Measurements from ENCODE around the gene ATP4B. TPM values are rescaled to one million over a fixed set of nuclear protein-coding genes. Genes with fewer than 3 reads are reported as not detected.

The ATP4B gene
- total and polyA plus RNA-seq, 7 experiments from 2014 or later = not detected

GRCh38 chr13:113652404-113653263, 5.4 kb downstream of the ATP4B start:
- no peak overlapping the region for H3K4me3 Mint-ChIP-seq
- peaks cover 0 to 17% (median 7%) of the 10 kb centered on the region in 7 donors for H3K4me1 Mint-ChIP-seq

GRCh38 chr13:113651511-113652403, 6.2 kb downstream of the ATP4B start:
- DNase-seq (no peak), ATAC-seq (no peak)
- Mint-ChIP-seq H3K36me3 (no peaks in the 10 kb centered on the region), H3K27me3 (no peaks in the 10 kb centered on the region), H3K4me3 (no peak overlapping the region), H3K27ac (no peak overlapping the region), H3K9me3 (no peaks in the 10 kb centered on the region), H3K4me1 (peaks cover 4 to 23% (median 16%) of the 10 kb centered on the region in 7 donors)
- CTCF ChIA-PET = no interaction called here
- H3K4me1 ChIP-seq (ENCODE audit: control insufficient read depth in 2 of 2, insufficient read depth in 2 of 2, low read length in 2 of 2) = peaks cover 7 to 10% of the 10 kb centered on the region in 2 donors
- POLR2A ChIA-PET = no interaction called here
- H3K9me3 ChIP-seq (ENCODE audit: control insufficient read depth in 2 of 3, low read length in 3 of 3) = no peaks in the 10 kb centered on the region
- no peaks in the 10 kb centered on the region for H3K27me3 ChIP-seq (ENCODE audit: control insufficient read depth in 2 of 2, insufficient read depth in 2 of 2, low read length in 2 of 2)
- H3K36me3 ChIP-seq (ENCODE audit: control insufficient read depth in 2 of 3, insufficient read depth in 3 of 3, low read length in 3 of 3) = no peaks in the 10 kb centered on the region
- intact Hi-C loops (cut with micrococcal nuclease) = no loop called here
- no peak overlapping the region for H3K27ac ChIP-seq (ENCODE audit: low read depth, low read length)
- no peak overlapping the region for H3K4me3 ChIP-seq (ENCODE audit: low read length)

More at GRCh38 chr13:113652404-113653263, 5.4 kb downstream of the ATP4B start:
- ATAC-seq (no peak), DNase-seq (no peak)
- Mint-ChIP-seq H3K9me3 (no peaks in the 10 kb centered on the region), H3K27ac (no peak overlapping the region), H3K27me3 (no peaks in the 10 kb centered on the region), H3K36me3 (no peaks in the 10 kb centered on the region)
- intact Hi-C loops (cut with micrococcal nuclease) = no loop called here
- CTCF ChIA-PET = no interaction called here
- Histone ChIP-seq H3K36me3 (ENCODE audit: control insufficient read depth in 2 of 3, insufficient read depth in 3 of 3, low read length in 3 of 3) (no peaks in the 10 kb centered on the region), H3K27ac (ENCODE audit: low read depth, low read length) (no peak overlapping the region), H3K9me3 (ENCODE audit: control insufficient read depth in 2 of 3, low read length in 3 of 3) (no peaks in the 10 kb centered on the region), H3K4me3 (ENCODE audit: low read length) (no peak overlapping the region), H3K4me1 (ENCODE audit: control insufficient read depth in 2 of 2, insufficient read depth in 2 of 2, low read length in 2 of 2) (peaks cover 0 to 10% of the 10 kb centered on the region in 2 donors), H3K27me3 (ENCODE audit: control insufficient read depth in 2 of 2, insufficient read depth in 2 of 2, low read length in 2 of 2) (no peaks in the 10 kb centered on the region)
- POLR2A ChIA-PET = no interaction called here

DNA sequence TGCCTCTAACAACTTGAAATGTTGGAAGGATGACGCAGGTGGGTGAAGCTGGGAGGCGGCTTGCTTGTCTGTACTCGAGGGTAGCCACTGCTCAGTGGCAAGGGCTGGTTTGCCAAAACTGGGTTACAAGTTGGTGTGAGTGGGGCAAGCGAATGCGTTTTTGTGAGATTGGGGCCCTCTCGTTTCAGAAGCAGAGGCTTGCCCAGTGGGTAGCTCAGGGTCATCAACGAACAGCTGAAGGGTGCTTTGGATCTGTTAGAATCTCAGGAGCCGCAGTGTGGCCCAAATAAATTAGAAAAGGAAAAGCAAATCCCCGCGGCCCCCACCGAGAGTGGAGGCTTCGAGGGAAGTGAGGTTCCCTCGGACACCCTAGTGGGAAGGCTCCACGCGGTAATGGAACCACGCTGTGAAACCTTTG, 7.3 kb downstream of the ATP4B start:
- Histone ChIP-seq H3K4me1 (ENCODE audit: control insufficient read depth in 2 of 2, insufficient read depth in 2 of 2, low read length in 2 of 2) (peaks cover 10 to 12% of the 10 kb centered on the region in 2 donors), H3K9me3 (ENCODE audit: control insufficient read depth in 2 of 3, low read length in 3 of 3) (no peaks in the 10 kb centered on the region), H3K27ac (ENCODE audit: low read depth, low read length) (no peak overlapping the region), H3K36me3 (ENCODE audit: control insufficient read depth in 2 of 3, insufficient read depth in 3 of 3, low read length in 3 of 3) (no peaks in the 10 kb centered on the region), H3K27me3 (ENCODE audit: control insufficient read depth in 2 of 2, insufficient read depth in 2 of 2, low read length in 2 of 2) (no peaks in the 10 kb centered on the region), H3K4me3 (ENCODE audit: low read length) (no peak overlapping the region)
- no peaks in the 10 kb centered on the region for H3K36me3 Mint-ChIP-seq
- DNase-seq (no peak), ATAC-seq (no peak)
- H3K27ac Mint-ChIP-seq = no peak overlapping the region
- H3K4me1 Mint-ChIP-seq = peaks cover 9 to 34% (median 26%) of the 10 kb centered on the region in 7 donors
- intact Hi-C loops (cut with micrococcal nuclease) = no loop called here
- H3K4me3 Mint-ChIP-seq = no peak overlapping the region
- no peaks in the 10 kb centered on the region for H3K9me3 Mint-ChIP-seq
- no peaks in the 10 kb centered on the region for H3K27me3 Mint-ChIP-seq
- POLR2A ChIA-PET = no interaction called here
- CTCF ChIA-PET = no interaction called here

- DNase-seq = no peak
- peaks cover 9 to 36% (median 29%) of the 10 kb centered on the region in 7 donors for H3K4me1 Mint-ChIP-seq
- H3K36me3 Mint-ChIP-seq = no peaks in the 10 kb centered on the region
- ATAC-seq = no peak
- no peaks in the 10 kb centered on the region for H3K27me3 Mint-ChIP-seq
- no peaks in the 10 kb centered on the region for H3K27me3 ChIP-seq (ENCODE audit: control insufficient read depth in 2 of 2, insufficient read depth in 2 of 2, low read length in 2 of 2)
- H3K27ac ChIP-seq (ENCODE audit: low read depth, low read length) = no peak overlapping the region
- ChIA-PET CTCF (interaction anchor here (0.7 kb wide), 1 partner anchor 17 kb away, joined by 4 read pairs; the partner anchor contains the start of gene GRK1), POLR2A (no interaction called here)
- no peak overlapping the region for H3K4me3 Mint-ChIP-seq
- peaks cover 10 to 12% of the 10 kb centered on the region in 2 donors for H3K4me1 ChIP-seq (ENCODE audit: control insufficient read depth in 2 of 2, insufficient read depth in 2 of 2, low read length in 2 of 2)
- H3K9me3 ChIP-seq (ENCODE audit: control insufficient read depth in 2 of 3, low read length in 3 of 3) = no peaks in the 10 kb centered on the region
- intact Hi-C loops (cut with micrococcal nuclease) = no loop called here
- no peaks in the 10 kb centered on the region for H3K9me3 Mint-ChIP-seq
- no peaks in the 10 kb centered on the region for H3K36me3 ChIP-seq (ENCODE audit: control insufficient read depth in 2 of 3, insufficient read depth in 3 of 3, low read length in 3 of 3)
- H3K4me3 ChIP-seq (ENCODE audit: low read length) = no peak overlapping the region
- H3K27ac Mint-ChIP-seq = peak overlapping the region in 2 of 9 donors; percentile 56 to 59
Measured at GRCh38 chr13:113650275-113650674, 7.7 kb downstream of the ATP4B start.

DNA sequence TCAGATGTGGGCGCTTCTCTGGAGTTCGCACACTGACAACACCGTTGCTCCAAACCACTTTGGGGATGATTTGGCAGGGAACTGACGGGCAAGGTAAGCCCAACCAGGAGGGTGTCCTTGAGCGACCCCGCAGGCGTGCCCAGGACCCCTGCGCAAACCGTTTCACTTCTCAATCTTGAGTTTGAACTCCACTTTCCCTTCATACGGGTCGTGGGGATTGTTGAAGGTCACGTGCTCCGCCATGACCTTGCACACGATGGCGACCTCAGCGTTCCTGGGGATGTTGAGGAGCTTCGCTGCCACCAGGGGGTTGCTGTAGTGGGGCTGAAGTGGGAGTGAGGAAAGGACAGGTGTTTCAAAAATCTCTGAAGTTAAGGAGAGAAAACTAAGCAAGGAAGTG, 8.8 kb downstream of the ATP4B start:
- no peak overlapping the region for H3K4me3 ChIP-seq (ENCODE audit: low read length)
- ChIA-PET CTCF (no interaction called here), POLR2A (no interaction called here)
- H3K27ac Mint-ChIP-seq = peak overlapping the region in 2 of 9 donors; percentile 51 to 56
- ATAC-seq (no peak), DNase-seq (no peak)
- peaks cover 9 to 39% (median 29%) of the 10 kb centered on the region in 7 donors for H3K4me1 Mint-ChIP-seq
- no peak overlapping the region for H3K4me3 Mint-ChIP-seq
- no peaks in the 10 kb centered on the region for H3K27me3 ChIP-seq (ENCODE audit: control insufficient read depth in 2 of 2, insufficient read depth in 2 of 2, low read length in 2 of 2)
- H3K27me3 Mint-ChIP-seq = no peaks in the 10 kb centered on the region
- H3K27ac ChIP-seq (ENCODE audit: low read depth, low read length) = no peak overlapping the region
- no peaks in the 10 kb centered on the region for H3K36me3 ChIP-seq (ENCODE audit: control insufficient read depth in 2 of 3, insufficient read depth in 3 of 3, low read length in 3 of 3)
- no peaks in the 10 kb centered on the region for H3K36me3 Mint-ChIP-seq
- intact Hi-C loops (cut with micrococcal nuclease) = no loop called here
- no peaks in the 10 kb centered on the region for H3K9me3 ChIP-seq (ENCODE audit: control insufficient read depth in 2 of 3, low read length in 3 of 3)
- no peaks in the 10 kb centered on the region for H3K9me3 Mint-ChIP-seq
- H3K4me1 ChIP-seq (ENCODE audit: control insufficient read depth in 2 of 2, insufficient read depth in 2 of 2, low read length in 2 of 2) = peaks cover 10 to 12% of the 10 kb centered on the region in 2 donors

DNA sequence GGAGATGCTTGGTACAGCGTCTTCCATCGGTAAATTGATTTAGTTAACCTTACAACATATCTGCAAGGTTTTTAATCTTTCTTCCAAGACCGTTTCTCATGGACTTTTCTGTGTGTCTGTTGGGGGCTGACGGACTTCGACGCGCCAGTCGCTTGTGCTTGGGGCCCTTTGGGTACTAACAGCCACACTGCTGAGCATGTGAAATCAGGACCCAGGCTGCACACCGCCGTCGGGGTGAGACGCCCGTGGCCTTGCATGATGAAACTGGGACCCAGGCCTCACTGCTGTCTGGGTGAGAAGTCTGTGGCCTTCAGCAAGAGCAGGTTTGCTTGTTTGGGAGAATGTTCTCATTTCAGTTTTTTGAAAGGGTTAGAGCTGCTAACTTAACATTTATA, 9.8 kb downstream of the ATP4B start:
- Mint-ChIP-seq H3K4me1 (peaks cover 9 to 33% (median 28%) of the 10 kb centered on the region in 7 donors), H3K4me3 (peak overlapping the region in 3 of 10 donors; percentile 17 to 27 (median 19)), H3K9me3 (no peaks in the 10 kb centered on the region), H3K36me3 (no peaks in the 10 kb centered on the region), H3K27me3 (no peaks in the 10 kb centered on the region), H3K27ac (peak overlapping the region in 5 of 9 donors; percentile 1 to 86 (median 65))
- intact Hi-C loops (cut with micrococcal nuclease) = no loop called here
- POLR2A ChIA-PET = no interaction called here
- no peaks in the 10 kb centered on the region for H3K36me3 ChIP-seq (ENCODE audit: control insufficient read depth in 2 of 3, insufficient read depth in 3 of 3, low read length in 3 of 3)
- no peak overlapping the region for H3K27ac ChIP-seq (ENCODE audit: low read depth, low read length)
- H3K9me3 ChIP-seq (ENCODE audit: control insufficient read depth in 2 of 3, low read length in 3 of 3) = no peaks in the 10 kb centered on the region
- H3K27me3 ChIP-seq (ENCODE audit: control insufficient read depth in 2 of 2, insufficient read depth in 2 of 2, low read length in 2 of 2) = no peaks in the 10 kb centered on the region
- H3K4me3 ChIP-seq (ENCODE audit: low read length) = no peak overlapping the region
- H3K4me1 ChIP-seq (ENCODE audit: control insufficient read depth in 2 of 2, insufficient read depth in 2 of 2, low read length in 2 of 2) = peaks cover under 1 to 12% of the 10 kb centered on the region in 2 donors
- ATAC-seq = no peak
- CTCF ChIA-PET = no interaction called here
- no peak for DNase-seq
